GM18858 (cell line): ENCODE results near the gene ANAPC4.
"Not testable (repeated sequence)": the region's sequence is repeated elsewhere in the genome, so short reads cannot be mapped to it uniquely, and the experiment has no call there.

ENCODE experiments used
- ATAC-seq: cut with Tn5 transposase; IDR thresholded peaks from one replicate; pipeline ENCODE4 v1.9.1; 2021; ENCODE audit not compliant: unreplicated experiment

ANAPC4 gene, protein sequence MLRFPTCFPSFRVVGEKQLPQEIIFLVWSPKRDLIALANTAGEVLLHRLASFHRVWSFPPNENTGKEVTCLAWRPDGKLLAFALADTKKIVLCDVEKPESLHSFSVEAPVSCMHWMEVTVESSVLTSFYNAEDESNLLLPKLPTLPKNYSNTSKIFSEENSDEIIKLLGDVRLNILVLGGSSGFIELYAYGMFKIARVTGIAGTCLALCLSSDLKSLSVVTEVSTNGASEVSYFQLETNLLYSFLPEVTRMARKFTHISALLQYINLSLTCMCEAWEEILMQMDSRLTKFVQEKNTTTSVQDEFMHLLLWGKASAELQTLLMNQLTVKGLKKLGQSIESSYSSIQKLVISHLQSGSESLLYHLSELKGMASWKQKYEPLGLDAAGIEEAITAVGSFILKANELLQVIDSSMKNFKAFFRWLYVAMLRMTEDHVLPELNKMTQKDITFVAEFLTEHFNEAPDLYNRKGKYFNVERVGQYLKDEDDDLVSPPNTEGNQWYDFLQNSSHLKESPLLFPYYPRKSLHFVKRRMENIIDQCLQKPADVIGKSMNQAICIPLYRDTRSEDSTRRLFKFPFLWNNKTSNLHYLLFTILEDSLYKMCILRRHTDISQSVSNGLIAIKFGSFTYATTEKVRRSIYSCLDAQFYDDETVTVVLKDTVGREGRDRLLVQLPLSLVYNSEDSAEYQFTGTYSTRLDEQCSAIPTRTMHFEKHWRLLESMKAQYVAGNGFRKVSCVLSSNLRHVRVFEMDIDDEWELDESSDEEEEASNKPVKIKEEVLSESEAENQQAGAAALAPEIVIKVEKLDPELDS

GRCh38 chr4:25376754-25377571, at the start of gene ANAPC4:
Gene ANAPC4, plus strand, starts transcription at chr4:25377263. Its CDS starts 165 bp downstream, at chr4:25377428.
- peak; percentile 82 for ATAC-seq

DNA sequence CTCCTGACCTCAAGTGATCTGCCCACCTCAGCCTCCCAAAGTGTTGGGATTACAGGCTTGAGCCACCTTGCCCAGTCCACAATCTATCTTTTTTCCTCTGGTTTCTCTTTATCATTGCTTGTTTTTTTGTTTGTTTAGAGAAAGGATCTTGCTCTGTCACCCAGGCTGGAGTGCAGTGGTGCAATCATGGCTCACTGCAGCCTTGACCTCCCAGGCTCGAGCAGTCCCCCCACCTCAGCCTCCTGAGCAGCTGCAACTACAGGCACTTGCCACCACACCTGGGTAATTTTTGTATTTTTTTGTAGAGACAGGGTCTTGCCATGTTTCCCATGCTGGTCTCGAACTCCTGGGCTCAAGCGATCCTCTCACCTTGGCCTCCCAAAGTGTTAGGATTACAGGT, 48.6 kb upstream of the ANAPC4 start:
- not testable (repeated sequence) for ATAC-seq

DNA sequence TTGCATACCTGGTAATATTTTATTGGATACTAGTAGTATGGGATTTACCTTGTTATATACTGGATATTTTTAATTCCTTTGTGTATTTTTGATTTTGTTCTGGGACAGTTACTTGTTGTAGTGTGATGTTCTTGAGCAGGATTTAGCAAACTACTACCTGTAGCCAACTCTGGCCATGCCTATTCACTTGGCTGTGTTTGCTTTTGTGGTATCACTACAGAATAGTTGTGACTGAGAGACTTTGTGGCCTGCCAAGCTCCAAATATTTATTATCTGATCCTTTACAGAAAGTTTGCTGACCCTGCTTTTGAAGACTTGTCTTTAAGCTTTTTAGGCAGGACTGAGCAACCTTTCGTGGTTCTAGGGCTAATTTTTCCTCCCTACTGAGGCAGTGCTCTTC, 46.7 kb upstream of the ANAPC4 start:
- no peak for ATAC-seq

DNA sequence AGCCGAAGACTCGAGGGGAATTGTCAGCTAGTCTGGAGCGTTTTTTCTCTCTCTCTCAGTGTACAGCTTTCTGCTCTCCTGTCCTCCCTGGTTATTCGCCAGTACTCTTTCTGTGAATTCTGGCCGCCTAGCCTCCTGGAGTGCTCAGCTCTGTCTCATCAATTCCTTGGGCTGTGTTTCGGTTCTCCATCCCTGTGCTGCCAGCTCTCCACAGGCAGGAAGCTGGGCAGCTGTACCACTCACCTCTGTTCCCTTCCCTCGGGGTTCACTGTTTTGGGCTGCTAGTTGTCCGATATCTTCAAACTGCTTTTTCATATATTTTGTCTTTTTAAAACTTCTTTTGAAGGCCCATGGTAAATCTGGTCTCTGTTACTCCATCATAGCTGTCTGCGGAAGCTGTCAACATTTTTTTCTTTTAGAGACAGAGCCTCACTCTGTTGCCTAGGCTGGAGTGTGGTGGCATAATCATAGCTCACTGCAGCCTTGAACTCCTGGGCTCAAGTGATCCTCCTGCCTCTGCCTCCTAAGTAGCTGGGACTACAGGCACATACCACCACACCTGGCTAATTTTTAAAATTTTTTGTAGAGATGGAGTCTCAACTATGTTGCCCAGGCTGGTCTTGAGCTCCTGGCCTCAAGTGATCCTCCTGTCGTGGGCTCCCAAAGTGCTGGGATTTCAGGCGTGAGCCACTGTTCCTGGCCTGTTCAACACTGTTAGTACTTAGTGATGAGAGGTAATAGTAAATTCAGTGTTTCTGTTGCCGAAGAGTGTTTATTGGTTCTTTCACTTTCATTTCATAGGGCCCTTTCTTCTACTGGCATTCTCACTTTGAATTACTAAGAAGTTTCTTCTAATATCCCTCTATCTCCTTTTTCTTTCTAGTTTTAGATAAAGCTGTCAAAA, 45.9 kb upstream of the ANAPC4 start:
- peak; percentile 77 for ATAC-seq

DNA sequence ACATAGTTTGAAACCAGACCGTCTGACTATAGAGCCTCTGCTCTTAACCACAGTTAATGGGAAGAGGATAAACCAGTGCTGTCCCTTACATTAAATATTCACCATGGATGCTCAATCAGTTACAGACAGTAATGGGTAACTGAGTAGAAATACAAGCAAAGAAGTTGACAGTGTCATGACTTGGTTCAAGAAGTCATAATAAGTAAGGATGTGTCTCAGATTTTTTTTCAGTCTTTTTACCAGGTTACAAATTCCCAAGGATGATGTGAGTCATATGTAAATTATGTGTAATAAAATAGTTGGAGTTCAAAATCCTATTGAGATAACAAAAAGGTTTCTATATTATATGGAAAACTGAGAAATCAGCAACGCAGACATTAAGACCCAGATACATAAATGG, 33.4 kb upstream of the ANAPC4 start:
- no peak for ATAC-seq

DNA sequence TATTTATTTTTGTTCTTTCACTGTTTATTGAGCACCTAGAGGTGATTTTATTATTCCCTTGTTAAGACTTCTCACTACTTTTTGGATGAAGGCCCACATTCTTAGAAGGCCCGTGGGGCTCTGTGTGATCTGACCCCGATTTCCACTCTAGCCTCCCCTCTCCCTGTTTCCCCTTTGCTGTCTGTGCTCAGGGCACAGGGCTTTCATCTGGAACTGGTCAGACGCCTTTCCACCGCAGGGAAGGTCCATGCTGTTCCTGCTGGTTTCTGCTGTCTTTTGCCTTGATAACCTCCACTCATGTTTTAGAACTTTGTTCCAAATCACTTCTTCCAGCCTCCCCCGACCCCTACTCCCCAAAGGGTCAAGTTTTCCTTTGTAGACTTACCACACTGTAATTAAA, 31.3 kb upstream of the ANAPC4 start:
- ATAC-seq = no peak

GRCh38 chr4:25346913-25347312, 30.1 kb upstream of the ANAPC4 start:
- ATAC-seq = peak; percentile 82

GRCh38 chr4:25347473-25347872, 29.6 kb upstream of the ANAPC4 start:
- no peak for ATAC-seq

GRCh38 chr4:25347971-25348370, 29.1 kb upstream of the ANAPC4 start:
- no peak for ATAC-seq

DNA sequence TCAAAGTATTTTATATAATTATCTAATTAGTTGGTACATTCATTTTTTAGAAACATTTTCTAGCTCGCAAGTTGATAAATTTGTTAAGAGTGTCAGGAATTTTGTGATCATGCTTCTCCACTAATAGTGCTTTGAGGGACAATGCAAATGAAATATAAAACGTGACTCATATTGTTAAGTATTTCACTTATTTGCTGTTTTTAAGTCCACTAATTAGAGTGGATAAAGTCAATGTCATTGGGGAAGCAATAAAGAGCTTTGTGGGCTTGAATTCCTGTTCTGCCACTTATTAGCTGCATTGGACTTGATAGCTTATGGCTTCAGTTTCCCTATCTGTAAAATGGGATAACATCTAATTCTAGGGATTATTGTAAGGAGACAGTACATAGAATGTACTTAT, 26.5 kb upstream of the ANAPC4 start:
- ATAC-seq = no peak

GRCh38 chr4:25351777-25352416, 25.2 kb upstream of the ANAPC4 start:
- ATAC-seq = no peak

DNA sequence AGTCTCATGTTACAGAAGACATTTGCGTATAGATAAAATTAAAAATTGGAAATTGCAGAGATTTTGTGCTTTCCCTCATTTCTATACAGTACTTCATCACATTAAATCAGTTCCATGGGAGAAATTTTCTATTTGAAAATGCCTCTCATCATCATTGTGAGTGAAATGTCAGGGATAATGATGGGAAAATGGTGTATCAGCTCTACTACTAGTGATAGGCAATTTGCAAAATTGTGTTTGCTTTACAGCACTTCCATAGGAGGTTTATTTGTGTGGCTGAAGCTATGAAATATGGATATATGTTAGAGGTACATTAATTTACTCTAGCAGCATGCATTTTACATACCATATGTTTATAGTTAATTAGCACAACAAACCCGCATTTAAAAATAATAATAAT, 21.0 kb upstream of the ANAPC4 start:
- ATAC-seq = no peak

DNA sequence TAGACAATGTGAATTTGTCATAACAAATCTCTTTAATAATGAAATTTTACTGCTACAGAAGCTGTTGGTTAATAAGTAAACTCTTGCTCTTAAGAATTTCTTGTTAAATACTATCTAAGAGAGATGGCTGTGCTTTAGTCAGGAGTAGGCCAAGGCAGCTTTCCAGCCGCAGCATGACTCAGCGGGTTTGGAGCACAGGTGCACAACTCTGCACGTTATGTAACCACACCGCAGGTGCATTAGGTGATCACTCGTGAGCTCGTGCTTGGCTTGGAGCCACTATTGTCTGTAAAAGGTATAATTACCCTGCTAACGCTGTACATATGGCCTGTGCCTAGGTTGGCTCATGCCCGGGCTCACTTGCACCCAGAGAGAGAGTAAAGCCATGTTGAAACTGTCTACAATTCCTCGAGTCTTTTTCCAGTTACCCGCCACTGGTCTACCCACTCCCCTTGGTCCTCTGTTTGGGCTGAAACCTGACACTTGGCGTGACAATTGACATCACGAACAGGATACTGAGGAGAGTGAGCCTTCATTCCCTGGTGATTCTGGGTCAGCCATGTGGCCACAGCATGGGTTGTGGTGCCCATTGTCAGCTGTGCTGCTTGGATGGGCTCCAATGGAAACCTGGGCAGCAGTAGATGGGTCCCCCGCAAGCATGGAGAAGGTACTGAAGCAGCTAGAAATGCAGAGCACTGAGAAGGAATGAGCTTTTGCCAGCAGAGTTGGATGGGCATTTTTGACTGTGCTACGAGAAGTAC, 18.4 kb upstream of the ANAPC4 start:
- ATAC-seq = no peak

DNA sequence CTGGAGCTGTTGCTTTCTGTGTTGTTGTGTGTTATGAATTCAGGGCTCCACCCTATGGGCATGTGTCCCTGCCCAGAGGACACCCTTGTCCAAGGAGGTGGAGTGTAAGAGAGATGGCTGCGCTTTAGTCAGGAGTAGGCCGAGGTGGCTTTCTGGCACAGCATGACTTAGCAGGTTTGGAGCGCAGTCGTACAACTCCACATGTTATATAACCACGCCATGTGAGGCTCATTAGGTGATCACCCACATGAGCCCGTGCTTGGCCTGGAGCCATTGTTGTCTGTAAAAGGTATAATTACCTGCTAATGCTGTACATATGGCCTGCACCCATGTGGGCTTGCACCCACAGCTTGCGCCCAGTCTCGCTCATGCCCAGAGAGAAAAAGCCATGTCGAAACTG, 15.8 kb upstream of the ANAPC4 start:
- ATAC-seq = no peak

DNA sequence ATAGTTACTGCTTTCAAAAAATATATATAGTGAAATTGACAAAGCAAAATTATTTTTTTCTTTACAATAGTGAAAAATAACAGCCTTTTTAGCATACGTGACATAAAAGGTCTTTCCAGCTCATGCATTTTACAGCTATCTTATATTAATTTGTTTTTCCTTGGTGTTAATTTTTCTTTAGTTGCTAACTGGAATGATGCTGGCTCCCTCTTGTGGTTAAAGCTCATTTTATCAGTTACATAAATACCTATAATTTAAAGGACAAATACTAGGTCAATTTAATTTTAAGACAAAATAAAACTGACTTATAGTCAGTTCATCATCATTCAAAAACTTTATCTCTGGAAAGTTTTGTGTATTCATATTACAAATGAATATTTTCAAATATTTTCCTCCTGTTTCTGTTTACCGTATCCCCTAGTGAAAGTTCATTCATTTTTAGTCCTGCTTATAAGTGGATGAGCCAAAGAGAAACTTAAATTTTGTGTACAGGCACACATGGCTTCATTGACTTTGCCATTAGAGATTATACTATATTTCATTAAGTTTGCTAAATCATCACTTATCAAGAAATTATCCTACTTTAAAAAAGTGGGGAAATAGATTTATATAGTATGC, 9.9 kb upstream of the ANAPC4 start:
- ATAC-seq = no peak

DNA sequence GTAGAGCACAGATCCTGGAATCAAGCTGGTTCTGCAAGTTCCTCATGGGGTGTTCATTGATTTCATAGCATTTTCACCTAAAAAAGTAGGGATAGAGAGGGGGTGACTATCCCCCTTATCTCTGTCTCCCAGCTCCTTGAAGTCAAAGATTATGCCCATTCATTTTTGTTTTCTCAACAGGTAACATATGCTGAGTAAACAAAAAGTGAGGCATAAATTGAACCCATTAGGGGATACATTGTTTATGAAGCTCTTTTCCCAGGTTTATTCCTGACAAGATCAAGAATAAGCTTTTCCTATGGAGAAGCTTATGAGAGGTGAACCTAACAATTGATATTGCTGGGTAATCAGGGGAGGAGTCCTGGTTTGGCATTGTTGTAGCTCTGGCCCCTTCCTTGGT, 9.2 kb upstream of the ANAPC4 start:
- no peak for ATAC-seq

DNA sequence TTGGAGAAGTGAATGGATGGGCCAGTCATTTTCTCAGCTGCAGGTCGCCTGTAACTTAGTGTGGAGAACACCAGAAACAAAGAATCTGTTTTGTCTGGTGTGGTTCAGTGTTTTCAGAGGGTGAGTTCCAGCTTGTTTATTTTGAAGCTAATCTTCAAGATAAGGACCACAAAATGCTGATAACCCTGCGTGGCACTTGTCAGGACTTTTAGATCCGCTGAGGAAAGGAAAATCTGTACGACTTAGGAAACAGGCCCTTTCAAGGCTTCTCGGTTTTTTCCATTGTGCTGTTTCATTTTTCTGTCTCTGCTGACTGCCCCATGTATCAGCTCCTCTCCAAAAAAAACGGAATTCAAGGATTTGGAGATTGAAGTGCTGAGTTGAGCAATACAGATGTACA, 8.7 kb upstream of the ANAPC4 start:
- ATAC-seq = no peak

DNA sequence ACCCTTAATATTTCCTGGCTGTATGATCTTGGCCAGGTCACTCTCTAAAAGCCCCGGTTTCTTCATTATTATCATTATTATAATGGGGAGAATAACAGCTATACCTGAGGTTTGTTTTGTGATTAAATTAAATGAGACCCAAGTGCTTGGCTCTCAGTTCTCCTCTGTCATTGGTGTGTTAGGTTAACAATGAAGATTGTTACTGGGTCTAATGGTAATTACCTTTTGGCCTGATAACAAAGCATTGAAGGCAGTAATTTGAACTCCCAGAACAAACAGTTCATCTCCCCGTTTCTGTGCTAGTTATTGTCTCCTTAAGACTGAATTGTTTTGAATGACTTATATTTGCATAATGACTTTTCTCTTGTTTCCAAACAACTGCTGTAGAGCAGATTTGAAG, 6.8 kb upstream of the ANAPC4 start:
- ATAC-seq = no peak

- not testable (repeated sequence) for ATAC-seq
These were observed 4.5 kb upstream of the ANAPC4 start for GRCh38 chr4:25372549-25372948.
